ENCODE results near the gene YEATS4. TPM values are rescaled to one million over a fixed set of nuclear protein-coding genes. Genes with fewer than 3 reads are reported as not detected.

YEATS4 gene
- total RNA-seq, 1 donor from 2014 or later, result 11.4 TPM

GRCh38 chr12:69417231-69417630 is 57.7 kb downstream of the YEATS4 start:
- H3K36me3 ChIP-seq, result no peaks in the 10 kb centered on the region
- ATAC-seq (no peak), DNase-seq (no peak)
- no peak for TF ChIP-seq CTCF (IDR thresholded peaks at IDR 0.05)
- H3K4me3 ChIP-seq, result no peak overlapping the region
- no peaks in the 10 kb centered on the region for H3K27me3 ChIP-seq (ENCODE audit: low read depth)
- intact Hi-C loops (cut with DNase I), result no loop called here
- H3K9me3 ChIP-seq, result no peaks in the 10 kb centered on the region
- H3K27ac ChIP-seq, result no peak overlapping the region
- H3K4me1 ChIP-seq, result peaks cover 12% of the 10 kb centered on the region

GRCh38 chr12:69417741-69418167 is 58.2 kb downstream of the YEATS4 start:
- no peaks in the 10 kb centered on the region for H3K27me3 ChIP-seq (ENCODE audit: low read depth)
- DNase-seq (no peak), ATAC-seq (no peak)
- no peak overlapping the region for H3K4me3 ChIP-seq
- no peaks in the 10 kb centered on the region for H3K9me3 ChIP-seq
- intact Hi-C loops (cut with DNase I), result no loop called here
- H3K4me1 ChIP-seq, result peaks cover 12% of the 10 kb centered on the region
- no peaks in the 10 kb centered on the region for H3K36me3 ChIP-seq
- H3K27ac ChIP-seq, result no peak overlapping the region
- TF ChIP-seq CTCF (IDR thresholded peaks at IDR 0.05), result no peak

GRCh38 chr12:69419701-69420100 is 60.2 kb downstream of the YEATS4 start:
- no peak for ATAC-seq
- no peak for DNase-seq
- Histone ChIP-seq H3K4me3 (no peak overlapping the region), H3K36me3 (no peaks in the 10 kb centered on the region), H3K9me3 (no peaks in the 10 kb centered on the region), H3K27ac (no peak overlapping the region), H3K27me3 (ENCODE audit: low read depth) (no peaks in the 10 kb centered on the region), H3K4me1 (peaks cover 12% of the 10 kb centered on the region)
- TF ChIP-seq CTCF (IDR thresholded peaks at IDR 0.05), result no peak
- intact Hi-C loops (cut with DNase I), result no loop called here

- ATAC-seq, result peak in 1 of 2 donors; percentile 30
- intact Hi-C loops (cut with DNase I), result no loop called here
- no peak overlapping the region for H3K4me3 ChIP-seq
- no peaks in the 10 kb centered on the region for H3K27me3 ChIP-seq (ENCODE audit: low read depth)
- no peak for DNase-seq
- no peak overlapping the region for H3K27ac ChIP-seq
- TF ChIP-seq CTCF (IDR thresholded peaks at IDR 0.05), result no peak
- no peaks in the 10 kb centered on the region for H3K36me3 ChIP-seq
- H3K4me1 ChIP-seq, result no peaks in the 10 kb centered on the region
- H3K9me3 ChIP-seq, result no peaks in the 10 kb centered on the region
Observed at GRCh38 chr12:69421548-69421947, 62.0 kb downstream of the YEATS4 start.

- Histone ChIP-seq H3K4me3 (no peak overlapping the region), H3K9me3 (no peaks in the 10 kb centered on the region), H3K36me3 (no peaks in the 10 kb centered on the region), H3K27ac (no peak overlapping the region), H3K4me1 (no peaks in the 10 kb centered on the region), H3K27me3 (ENCODE audit: low read depth) (no peaks in the 10 kb centered on the region)
- no peak for ATAC-seq
- intact Hi-C loops (cut with DNase I), result no loop called here
- TF ChIP-seq CTCF (IDR thresholded peaks at IDR 0.05), result no peak
- DNase-seq, result no peak
Observed at GRCh38 chr12:69423037-69423905, 63.7 kb downstream of the YEATS4 start.
